PFSK-1 (cell line): ENCODE measurements around the gene PRSS56.

Experiments used
- POLR2AphosphoS5 ChIP-seq: IDR thresholded peaks from 2 replicates; pipeline ENCODE4 v1.6.1; 2012; ENCODE audit warnings: low read depth, mild to moderate bottlenecking, control low read depth, low read length, moderate library complexity
- TF ChIP-seq, protein P1 (sequence below), 2 experiments: IDR thresholded peaks; 2 replicates each; pipeline versions ENCODE4 v1.6.1 to v1.8.0; 2011 to 2012; ENCODE audit warnings: low read depth in 2 of 2, low read length in 2 of 2, control low read depth in 1 of 2, inconsistent platforms in 1 of 2, mild to moderate bottlenecking in 1 of 2, moderate library complexity in 1 of 2; ENCODE audit not compliant: insufficient read depth in 1 of 2

DNA sequence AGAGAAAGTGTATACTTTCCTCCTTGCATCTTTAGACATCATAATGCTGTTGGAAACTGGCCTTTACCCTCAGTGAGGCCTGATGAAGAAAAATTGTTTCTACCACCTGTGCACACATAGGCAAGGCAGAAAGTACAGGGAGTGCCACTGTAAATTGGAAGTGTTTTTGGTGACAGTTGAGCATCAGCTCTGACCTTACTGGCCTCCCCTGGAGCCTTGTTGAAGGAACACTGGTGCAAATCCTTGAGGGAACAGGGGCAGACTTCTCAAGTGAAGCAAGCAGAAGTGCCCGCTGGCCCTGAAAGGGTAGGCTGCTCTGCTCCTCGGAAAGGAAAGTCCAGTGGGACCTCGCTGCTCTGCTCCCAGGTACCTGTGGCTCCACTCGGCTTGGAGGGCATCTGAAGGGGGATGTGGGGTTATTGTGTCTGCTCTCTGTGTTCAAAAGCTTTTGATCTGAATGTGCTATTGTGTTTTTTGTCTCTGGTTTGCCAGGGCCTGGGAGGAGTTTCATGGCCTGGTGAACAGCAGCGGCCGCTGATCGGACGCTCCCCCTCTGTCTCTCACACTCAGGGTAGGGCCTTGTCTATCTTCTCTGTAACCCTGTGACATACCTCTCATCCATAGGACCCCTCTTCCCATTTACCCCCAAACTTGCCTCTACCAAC, 53.7 kb downstream of the PRSS56 start:
- TF ChIP-seq, protein P1, sequence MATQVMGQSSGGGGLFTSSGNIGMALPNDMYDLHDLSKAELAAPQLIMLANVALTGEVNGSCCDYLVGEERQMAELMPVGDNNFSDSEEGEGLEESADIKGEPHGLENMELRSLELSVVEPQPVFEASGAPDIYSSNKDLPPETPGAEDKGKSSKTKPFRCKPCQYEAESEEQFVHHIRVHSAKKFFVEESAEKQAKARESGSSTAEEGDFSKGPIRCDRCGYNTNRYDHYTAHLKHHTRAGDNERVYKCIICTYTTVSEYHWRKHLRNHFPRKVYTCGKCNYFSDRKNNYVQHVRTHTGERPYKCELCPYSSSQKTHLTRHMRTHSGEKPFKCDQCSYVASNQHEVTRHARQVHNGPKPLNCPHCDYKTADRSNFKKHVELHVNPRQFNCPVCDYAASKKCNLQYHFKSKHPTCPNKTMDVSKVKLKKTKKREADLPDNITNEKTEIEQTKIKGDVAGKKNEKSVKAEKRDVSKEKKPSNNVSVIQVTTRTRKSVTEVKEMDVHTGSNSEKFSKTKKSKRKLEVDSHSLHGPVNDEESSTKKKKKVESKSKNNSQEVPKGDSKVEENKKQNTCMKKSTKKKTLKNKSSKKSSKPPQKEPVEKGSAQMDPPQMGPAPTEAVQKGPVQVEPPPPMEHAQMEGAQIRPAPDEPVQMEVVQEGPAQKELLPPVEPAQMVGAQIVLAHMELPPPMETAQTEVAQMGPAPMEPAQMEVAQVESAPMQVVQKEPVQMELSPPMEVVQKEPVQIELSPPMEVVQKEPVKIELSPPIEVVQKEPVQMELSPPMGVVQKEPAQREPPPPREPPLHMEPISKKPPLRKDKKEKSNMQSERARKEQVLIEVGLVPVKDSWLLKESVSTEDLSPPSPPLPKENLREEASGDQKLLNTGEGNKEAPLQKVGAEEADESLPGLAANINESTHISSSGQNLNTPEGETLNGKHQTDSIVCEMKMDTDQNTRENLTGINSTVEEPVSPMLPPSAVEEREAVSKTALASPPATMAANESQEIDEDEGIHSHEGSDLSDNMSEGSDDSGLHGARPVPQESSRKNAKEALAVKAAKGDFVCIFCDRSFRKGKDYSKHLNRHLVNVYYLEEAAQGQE (IDR thresholded peaks at IDR 0.05; ENCODE audit: insufficient read depth in 1 of 2, low read depth in 2 of 2, low read length in 2 of 2): no peak
- TF ChIP-seq POLR2AphosphoS5: no peak
